HepG2 (cell line): Measurements from ENCODE around the gene DPF1. TPM values are rescaled to one million over a fixed set of nuclear protein-coding genes. Genes with fewer than 3 reads are reported as not detected.

Source experiments
- ATAC-seq: fragments of 200-7000 bp; cut with Tn5 transposase; 3 replicates; pipeline ENCODE4 v1.9.1; 2020; ENCODE audit warnings: mild to moderate bottlenecking, moderate library complexity
- BruUV-seq: library from RNA; stranded (reverse); fragments of 400-500 nt; replicated peaks from 2 replicates; lab custom pipeline; 2021; lab: Mats Ljungman, UMichigan
- CTCF ChIA-PET: fragments of 300-600 bp; formaldehyde crosslinking; extraction: SDS; loops from one replicate; lab custom pipeline; 2021; ENCODE audit warnings: low total read pairs, inconsistent platforms, low intra/inter-chr PET ratio; lab: Yijun Ruan, JAX
- POLR2A ChIA-PET: fragments of 350-600 bp; sonication (Branson Sonifier 250); formaldehyde crosslinking; loops from one replicate; lab custom pipeline; 2020; ENCODE audit warnings: antibody characterized with exemption, inconsistent platforms; lab: Yijun Ruan, JAX
- DNase-seq: peaks from one replicate; pipeline ENCODE4 v3.0.0-alpha.2; 2015; ENCODE audit warnings: low spot score
- FAIRE-seq: peaks from 3 replicates; lab custom pipeline; 2011; peaks lifted over from hg19 to GRCh38; lab: Jason Lieb, UNC
- H2AFZ ChIP-seq: one replicate; pipeline ENCODE4 v1.6.1; 2011; ENCODE audit warnings: low read length, inconsistent platforms
- H3K27ac ChIP-seq: fragments of 300-600 bp; 3 replicates; pipeline ENCODE4 v1.8.0; 2011; ENCODE audit warnings: mixed run types, mild to moderate bottlenecking, mixed read lengths, low read length, inconsistent platforms; ENCODE audit not compliant: insufficient read depth; ENCODE audit errors: extremely low read length
- H3K27me3 ChIP-seq, 2 experiments: fragments of 200-600 bp in 1 of 2; 2 replicates in 1 of 2; 3 replicates in 1 of 2; pipeline versions ENCODE4 v1.6.0 to v1.8.0; 2011; ENCODE audit warnings: low read length in 2 of 2, mild to moderate bottlenecking in 2 of 2, moderate library complexity in 2 of 2, inconsistent platforms in 1 of 2; ENCODE audit not compliant: insufficient read depth in 2 of 2, control insufficient read depth in 1 of 2
- H3K36me3 ChIP-seq, 2 experiments: fragments of 200-600 bp in 1 of 2; replicated peaks in 1 of 2; 2 replicates in 1 of 2; 3 replicates in 1 of 2; pipeline versions ENCODE4 v1.5.1 to v1.8.0; 2011; ENCODE audit warnings: low read length in 2 of 2, inconsistent platforms in 1 of 2; ENCODE audit not compliant: insufficient read depth in 2 of 2, control insufficient read depth in 1 of 2
- H3K4me1 ChIP-seq: 2 replicates; pipeline ENCODE4 v1.5.1; 2012; ENCODE audit warnings: low read length, inconsistent platforms; ENCODE audit not compliant: insufficient read depth
- H3K4me2 ChIP-seq: 2 replicates; pipeline ENCODE4 v1.6.0; 2011; ENCODE audit warnings: low read depth, low read length, inconsistent platforms
- H3K4me3 ChIP-seq, 3 experiments: fragments of 200-600 bp in 1 of 3; sonication (generic), shearing (Covaris generic) in 1 of 3; replicated peaks in 1 of 3; 2 replicates each; pipeline ENCODE4 v1.5.1; 2011 to 2016; ENCODE audit warnings: low read length in 3 of 3, inconsistent platforms in 2 of 3, low read depth in 2 of 3, mild to moderate bottlenecking in 2 of 3, control low read depth in 1 of 3, mixed read lengths in 1 of 3; ENCODE audit not compliant: insufficient read depth in 1 of 3
- H3K79me2 ChIP-seq: one replicate; pipeline ENCODE4 v1.6.1; 2011; ENCODE audit warnings: low read length, inconsistent platforms; ENCODE audit not compliant: insufficient read depth
- H3K9ac ChIP-seq: 2 replicates; pipeline ENCODE4 v1.6.0; 2011; ENCODE audit warnings: mild to moderate bottlenecking, low read depth, low read length, inconsistent platforms; ENCODE audit not compliant: insufficient read depth
- H3K9me3 ChIP-seq: 2 replicates; pipeline ENCODE4 v1.5.1; 2012; ENCODE audit warnings: mild to moderate bottlenecking, low read length
- H4K20me1 ChIP-seq: 2 replicates; pipeline ENCODE4 v1.6.0; 2011; ENCODE audit warnings: inconsistent platforms, mild to moderate bottlenecking, low read length, moderate library complexity; ENCODE audit not compliant: insufficient read depth
- GATA4 ChIP-seq: sonication (generic); IDR thresholded peaks from 2 replicates; pipeline ENCODE4 v1.6.1; 2016; ENCODE audit warnings: antibody characterized with exemption, low read depth, borderline replicate concordance
- HCFC1 ChIP-seq: fragments of 150-350 bp; IDR thresholded peaks from 2 replicates; pipeline ENCODE4 v1.6.1; 2014; ENCODE audit warnings: low read depth, low read length
- MIXL1 ChIP-seq: IDR thresholded peaks from 2 replicates; pipeline ENCODE4 v1.6.1; 2016
- MTF2 ChIP-seq: sonication (generic); formaldehyde crosslinking; IDR thresholded peaks from 2 replicates; pipeline ENCODE4 v1.5.0; 2020; ENCODE audit warnings: missing genetic modification reagents, borderline replicate concordance
- RFX1 ChIP-seq: fragments of 450-650 bp; IDR thresholded peaks from 2 replicates; pipeline ENCODE4 v1.6.1; 2017
- SRY ChIP-seq: sonication (generic); formaldehyde crosslinking; IDR thresholded peaks from 2 replicates; pipeline ENCODE4 v1.8.0; 2022; ENCODE audit warnings: mild to moderate bottlenecking, missing genetic modification reagents
- ZBTB2 ChIP-seq: sonication (generic); formaldehyde crosslinking; IDR thresholded peaks from 2 replicates; pipeline ENCODE4 v1.8.0; 2022; ENCODE audit warnings: low read depth, missing genetic modification reagents
- ZBTB20 ChIP-seq: sonication (generic); formaldehyde crosslinking; IDR thresholded peaks from 2 replicates; pipeline ENCODE4 v1.8.1; 2023; ENCODE audit warnings: missing genetic modification reagents, low read depth, mild to moderate bottlenecking, borderline replicate concordance
- ZFP37 ChIP-seq: sonication (generic); formaldehyde crosslinking; IDR thresholded peaks from 2 replicates; pipeline ENCODE4 v1.4.0; 2020; ENCODE audit warnings: missing genetic modification reagents, borderline replicate concordance
- ZNF10 ChIP-seq: sonication (generic); formaldehyde crosslinking; IDR thresholded peaks from 2 replicates; pipeline ENCODE4 v1.4.0; 2020; ENCODE audit warnings: mild to moderate bottlenecking, low read depth, missing genetic modification reagents, borderline replicate concordance
- ZNF44 ChIP-seq: sonication (generic); formaldehyde crosslinking; IDR thresholded peaks from 2 replicates; pipeline ENCODE4 v1.5.1; 2020; ENCODE audit warnings: mild to moderate bottlenecking, missing genetic modification reagents
- WGBS: methylation state at CpG from one replicate; pipeline ENCODE4 v1.1.6; 2017; ENCODE audit warnings: low lambda C conversion rate; 5-methylcytosine and 5-hydroxymethylcytosine counted together
- in situ Hi-C: cut with HindIII; loops from 2 replicates; pipeline ENCODE4 v1.10.0; 2017; ENCODE audit warnings: low pct_unique_long_range_greater_than_20kb; ENCODE audit not compliant: extremely low pct_ligation_motif_present
- intact Hi-C: fragments of 100-400 bp; cut with micrococcal nuclease; formaldehyde crosslinking; loops from one replicate; pipeline ENCODE4 v1.10.0; 2022; ENCODE audit not compliant: unreplicated experiment
- polyA plus RNA-seq, 8 experiments: library from polyadenylated mRNA; depleted of rRNA in 3 of 8; stranded (reverse) in 7 of 8; unstranded in 1 of 8; fragments of >200 nt; fragmentation: Illumina TruSeq in 4 of 8; extraction: Trizol in 4 of 8; gene quantifications; 2 replicates each; pipeline versions ENCODE4 v1.2.1 to v1.2.3, GENCODE V29; 2011 to 2016; ENCODE audit warnings: low read depth in 4 of 8, missing spikeins in 1 of 8, mixed read lengths in 1 of 8; ENCODE audit not compliant: insufficient read depth in 1 of 8
- total RNA-seq, 5 experiments: library from RNA; depleted of rRNA; stranded (reverse); fragments of >200 nt; fragmentation: Illumina TruSeq; extraction: Trizol; gene quantifications; 2 replicates each; pipeline ENCODE4 v1.2.3, GENCODE V29; 2016; ENCODE audit warnings: low read depth in 1 of 5
- TF ChIP-seq, protein P1 (sequence below): sonication (generic); formaldehyde crosslinking; IDR thresholded peaks from 2 replicates; pipeline ENCODE4 v1.4.0; 2020; ENCODE audit warnings: missing genetic modification reagents

Gene DPF1
- total and polyA plus RNA-seq, 2 of the 13 experiments (the other 11 are each of a cell fraction or from before 2014, with no cell fraction given), result 1.0 to 3.2 TPM

DNA sequence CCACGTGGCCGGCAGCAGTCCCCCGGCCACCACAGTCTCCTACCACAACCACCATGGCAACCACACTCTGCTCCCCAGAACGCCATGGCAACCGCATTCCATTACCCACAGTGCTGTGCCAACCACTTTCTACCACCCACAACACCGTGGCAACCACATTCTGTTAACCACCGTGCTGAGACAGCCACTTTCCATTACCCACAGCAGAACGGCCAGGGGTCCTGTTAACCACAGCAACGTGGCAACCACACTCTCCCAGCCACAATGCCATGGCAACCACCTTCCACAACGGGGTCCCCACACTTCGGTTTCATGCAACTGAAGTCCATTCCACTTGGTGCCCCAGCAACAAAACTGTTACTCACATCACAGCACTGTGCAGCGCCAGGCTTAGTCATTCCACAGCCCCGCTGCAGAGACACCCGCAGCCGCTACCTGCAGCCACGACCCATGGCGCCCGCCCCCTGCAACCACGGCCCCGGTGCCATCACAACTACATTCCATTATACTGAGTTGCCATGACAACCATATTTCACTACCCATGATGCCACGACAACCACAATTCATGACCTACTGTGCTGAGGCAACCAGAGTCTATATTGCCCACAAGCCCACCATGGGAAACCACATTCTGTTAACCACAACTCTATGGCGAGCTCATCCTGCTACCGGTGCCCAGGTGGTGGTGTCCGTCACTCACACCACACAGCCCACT is 10.0 kb downstream of the DPF1 start:
- Histone ChIP-seq H3K4me1 (no peaks in the 10 kb centered on the region), H3K9ac (no peak overlapping the region), H3K79me2 (no peaks in the 10 kb centered on the region), H2AFZ (no peak overlapping the region), H3K36me3 (no peaks in the 10 kb centered on the region), H3K27ac (no peak overlapping the region), H3K9me3 (no peaks in the 10 kb centered on the region), H3K4me2 (no peak overlapping the region), H3K27me3 (no peaks in the 10 kb centered on the region), H4K20me1 (no peaks in the 10 kb centered on the region), H3K4me3 (no peak overlapping the region)
- DNase-seq (no peak), FAIRE-seq (no peak), ATAC-seq (no peak)
- intact Hi-C loops, result no loop called here
- POLR2A ChIA-PET, result no interaction called here
- TF ChIP-seq RFX1, result peak; percentile 40
- no peak for TF ChIP-seq GATA4
- CTCF ChIA-PET, result no interaction called here
- WGBS, result 97% methylated on average over 24 of the region's 24 CpGs
- in situ Hi-C loops, result no loop called here
- BruUV-seq, result no TSS peak

GRCh38 chr19:38213469-38213868 is 10.6 kb downstream of the DPF1 start:
- Histone ChIP-seq H3K9ac (no peak overlapping the region), H3K27ac (no peak overlapping the region), H3K9me3 (no peaks in the 10 kb centered on the region), H3K79me2 (no peaks in the 10 kb centered on the region), H2AFZ (no peak overlapping the region), H4K20me1 (no peaks in the 10 kb centered on the region), H3K4me3 (no peak overlapping the region), H3K4me1 (no peaks in the 10 kb centered on the region), H3K4me2 (no peak overlapping the region), H3K36me3 (no peaks in the 10 kb centered on the region), H3K27me3 (no peaks in the 10 kb centered on the region)
- no TSS peak for BruUV-seq
- CTCF ChIA-PET, result no interaction called here
- intact Hi-C loops, result no loop called here
- POLR2A ChIA-PET, result interaction anchor here (0.6 kb wide), 1 partner anchor 12 kb away, joined by 3 read pairs; no protein-coding TSS in a partner anchor
- 97% methylated on average over 12 of the region's 23 CpGs for WGBS
- FAIRE-seq (no peak), ATAC-seq (no peak), DNase-seq (no peak)
- in situ Hi-C loops, result no loop called here
- TF ChIP-seq MIXL1 (CRISPR knock-in tag) (no peak), ZNF10 (CRISPR knock-in tag) (no peak), ZBTB20 (no peak), HCFC1 (no peak), MTF2 (CRISPR knock-in tag) (no peak), ZNF44 (CRISPR knock-in tag) (no peak), SRY (CRISPR knock-in tag) (no peak), ZBTB2 (CRISPR knock-in tag) (no peak), ZFP37 (CRISPR knock-in tag) (no peak)
- TF ChIP-seq, protein P1, sequence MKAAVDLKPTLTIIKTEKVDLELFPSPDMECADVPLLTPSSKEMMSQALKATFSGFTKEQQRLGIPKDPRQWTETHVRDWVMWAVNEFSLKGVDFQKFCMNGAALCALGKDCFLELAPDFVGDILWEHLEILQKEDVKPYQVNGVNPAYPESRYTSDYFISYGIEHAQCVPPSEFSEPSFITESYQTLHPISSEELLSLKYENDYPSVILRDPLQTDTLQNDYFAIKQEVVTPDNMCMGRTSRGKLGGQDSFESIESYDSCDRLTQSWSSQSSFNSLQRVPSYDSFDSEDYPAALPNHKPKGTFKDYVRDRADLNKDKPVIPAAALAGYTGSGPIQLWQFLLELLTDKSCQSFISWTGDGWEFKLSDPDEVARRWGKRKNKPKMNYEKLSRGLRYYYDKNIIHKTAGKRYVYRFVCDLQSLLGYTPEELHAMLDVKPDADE (CRISPR knock-in tag), result no peak
